ENCODE results near the gene ACTA2. TPM values are rescaled to one million over a fixed set of nuclear protein-coding genes. Genes with fewer than 3 reads are reported as not detected.

The ACTA2 gene
- total and polyA plus RNA-seq, 4 donors, result 3,163 to 9,611 (median 4,255) TPM

GRCh38 chr10:88916986-88917385, 35.6 kb downstream of the ACTA2 start:
- Histone ChIP-seq H3K4me3 (ENCODE audit: low read length in 2 of 2) (no peak overlapping the region), H3K9me3 (ENCODE audit: control insufficient read depth, low read length) (no peaks in the 10 kb centered on the region), H3K4me1 (ENCODE audit: control insufficient read depth in 1 of 2, insufficient read depth in 2 of 2, low read length in 2 of 2) (no peaks in the 10 kb centered on the region), H3K27ac (ENCODE audit: low read depth in 1 of 2, low read length in 2 of 2) (no peak overlapping the region), H3K27me3 (ENCODE audit: control insufficient read depth in 1 of 2, insufficient read depth in 2 of 2, low read length in 1 of 2) (no peaks in the 10 kb centered on the region), H3K36me3 (ENCODE audit: control insufficient read depth in 1 of 2, insufficient read depth in 2 of 2, low read length in 1 of 2) (no peaks in the 10 kb centered on the region)
- ATAC-seq (ENCODE audit: low FRiP score), result no peak
- intact Hi-C loops (cut with DNase I), result no loop called here
- WGBS, 2 donors, result 85 to 92% methylated on average over 3 of the region's 3 CpGs
- DNase-seq, result no peak

- no peak overlapping the region for H3K4me3 ChIP-seq (ENCODE audit: low read length in 2 of 2)
- no peaks in the 10 kb centered on the region for H3K27me3 ChIP-seq (ENCODE audit: control insufficient read depth in 1 of 2, insufficient read depth in 2 of 2, low read length in 1 of 2)
- no peaks in the 10 kb centered on the region for H3K9me3 ChIP-seq (ENCODE audit: control insufficient read depth, low read length)
- no peaks in the 10 kb centered on the region for H3K4me1 ChIP-seq (ENCODE audit: control insufficient read depth in 1 of 2, insufficient read depth in 2 of 2, low read length in 2 of 2)
- H3K27ac ChIP-seq (ENCODE audit: low read depth in 1 of 2, low read length in 2 of 2), result no peak overlapping the region
- DNase-seq (no peak), ATAC-seq (ENCODE audit: low FRiP score) (no peak)
- intact Hi-C loops (cut with DNase I), result no loop called here
- H3K36me3 ChIP-seq (ENCODE audit: control insufficient read depth in 1 of 2, insufficient read depth in 2 of 2, low read length in 1 of 2), result no peaks in the 10 kb centered on the region
Observed at GRCh38 chr10:88916231-88916630, 36.3 kb downstream of the ACTA2 start.

DNA sequence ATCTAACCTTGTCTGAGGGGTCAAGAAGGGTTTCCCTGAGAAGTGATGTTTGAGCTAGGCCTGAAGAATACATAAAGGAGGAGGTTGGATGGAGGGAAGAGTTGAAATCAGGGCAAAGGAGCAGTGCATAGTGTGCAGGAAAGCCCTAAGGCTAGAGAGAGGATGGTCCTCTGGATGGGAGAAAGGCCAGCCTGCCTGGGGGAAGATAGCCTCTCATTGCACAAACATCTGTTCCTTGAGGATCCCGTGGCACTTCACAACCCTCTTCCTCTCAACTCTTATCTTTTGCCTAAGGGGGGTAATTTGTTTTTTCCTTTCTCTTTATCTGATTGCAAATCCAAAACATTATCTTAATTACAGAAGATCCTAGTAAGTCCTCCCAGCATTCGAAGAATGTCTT, 36.8 kb downstream of the ACTA2 start:
- no peaks in the 10 kb centered on the region for H3K4me1 ChIP-seq (ENCODE audit: control insufficient read depth in 1 of 2, insufficient read depth in 2 of 2, low read length in 2 of 2)
- ATAC-seq (ENCODE audit: low FRiP score) (no peak), DNase-seq (no peak)
- WGBS, 2 donors, result 88 to 97% methylated on average over 2 of the region's 2 CpGs
- intact Hi-C loops (cut with DNase I), result no loop called here
- H3K27me3 ChIP-seq (ENCODE audit: control insufficient read depth in 1 of 2, insufficient read depth in 2 of 2, low read length in 1 of 2), result no peaks in the 10 kb centered on the region
- H3K9me3 ChIP-seq (ENCODE audit: control insufficient read depth, low read length), result no peaks in the 10 kb centered on the region
- no peak overlapping the region for H3K4me3 ChIP-seq (ENCODE audit: low read length in 2 of 2)
- H3K27ac ChIP-seq (ENCODE audit: low read depth in 1 of 2, low read length in 2 of 2), result no peak overlapping the region
- H3K36me3 ChIP-seq (ENCODE audit: control insufficient read depth in 1 of 2, insufficient read depth in 2 of 2, low read length in 1 of 2), result no peaks in the 10 kb centered on the region

GRCh38 chr10:88913788-88914187, 38.8 kb downstream of the ACTA2 start:
- intact Hi-C loops (cut with DNase I), result no loop called here
- H3K9me3 ChIP-seq (ENCODE audit: control insufficient read depth, low read length), result no peaks in the 10 kb centered on the region
- H3K4me1 ChIP-seq (ENCODE audit: control insufficient read depth in 1 of 2, insufficient read depth in 2 of 2, low read length in 2 of 2), result no peaks in the 10 kb centered on the region
- no peak overlapping the region for H3K4me3 ChIP-seq (ENCODE audit: low read length in 2 of 2)
- no peak for DNase-seq
- no peak for ATAC-seq (ENCODE audit: low FRiP score)
- H3K27ac ChIP-seq (ENCODE audit: low read depth in 1 of 2, low read length in 2 of 2), result no peak overlapping the region
- no peaks in the 10 kb centered on the region for H3K36me3 ChIP-seq (ENCODE audit: control insufficient read depth in 1 of 2, insufficient read depth in 2 of 2, low read length in 1 of 2)
- 74% methylated on average over 5 of the region's 5 CpGs for whole genome bisulfite sequencing, 2 donors
- no peaks in the 10 kb centered on the region for H3K27me3 ChIP-seq (ENCODE audit: control insufficient read depth in 1 of 2, insufficient read depth in 2 of 2, low read length in 1 of 2)

- ATAC-seq (ENCODE audit: low FRiP score) (peak; percentile 44), DNase-seq (no peak)
- no peaks in the 10 kb centered on the region for H3K36me3 ChIP-seq (ENCODE audit: control insufficient read depth in 1 of 2, insufficient read depth in 2 of 2, low read length in 1 of 2)
- no peaks in the 10 kb centered on the region for H3K9me3 ChIP-seq (ENCODE audit: control insufficient read depth, low read length)
- no peak overlapping the region for H3K4me3 ChIP-seq (ENCODE audit: low read length in 2 of 2)
- H3K27ac ChIP-seq (ENCODE audit: low read depth in 1 of 2, low read length in 2 of 2), result no peak overlapping the region
- WGBS, 2 donors, result 81 to 82% methylated on average over 9 of the region's 9 CpGs
- H3K4me1 ChIP-seq (ENCODE audit: control insufficient read depth in 1 of 2, insufficient read depth in 2 of 2, low read length in 2 of 2), result no peaks in the 10 kb centered on the region
- H3K27me3 ChIP-seq (ENCODE audit: control insufficient read depth in 1 of 2, insufficient read depth in 2 of 2, low read length in 1 of 2), result no peaks in the 10 kb centered on the region
- intact Hi-C loops (cut with DNase I), result no loop called here
Observed at GRCh38 chr10:88913127-88913526, 39.4 kb downstream of the ACTA2 start.

- DNase-seq (no peak), ATAC-seq (ENCODE audit: low FRiP score) (no peak)
- Histone ChIP-seq H3K27me3 (ENCODE audit: control insufficient read depth in 1 of 2, insufficient read depth in 2 of 2, low read length in 1 of 2) (no peaks in the 10 kb centered on the region), H3K27ac (ENCODE audit: low read depth in 1 of 2, low read length in 2 of 2) (no peak overlapping the region), H3K4me3 (ENCODE audit: low read length in 2 of 2) (no peak overlapping the region), H3K36me3 (ENCODE audit: control insufficient read depth in 1 of 2, insufficient read depth in 2 of 2, low read length in 1 of 2) (no peaks in the 10 kb centered on the region), H3K9me3 (ENCODE audit: control insufficient read depth, low read length) (no peaks in the 10 kb centered on the region), H3K4me1 (ENCODE audit: control insufficient read depth in 1 of 2, insufficient read depth in 2 of 2, low read length in 2 of 2) (no peaks in the 10 kb centered on the region)
- 95 to 97% methylated on average over 3 of the region's 3 CpGs for WGBS, 2 donors
- intact Hi-C loops (cut with DNase I), result no loop called here
Observed at GRCh38 chr10:88911851-88912250, 40.7 kb downstream of the ACTA2 start.

GRCh38 chr10:88911116-88911515, 41.5 kb downstream of the ACTA2 start:
- Histone ChIP-seq H3K4me1 (ENCODE audit: control insufficient read depth in 1 of 2, insufficient read depth in 2 of 2, low read length in 2 of 2) (no peaks in the 10 kb centered on the region), H3K36me3 (ENCODE audit: control insufficient read depth in 1 of 2, insufficient read depth in 2 of 2, low read length in 1 of 2) (no peaks in the 10 kb centered on the region), H3K27me3 (ENCODE audit: control insufficient read depth in 1 of 2, insufficient read depth in 2 of 2, low read length in 1 of 2) (no peaks in the 10 kb centered on the region), H3K9me3 (ENCODE audit: control insufficient read depth, low read length) (no peaks in the 10 kb centered on the region), H3K27ac (ENCODE audit: low read depth in 1 of 2, low read length in 2 of 2) (no peak overlapping the region), H3K4me3 (ENCODE audit: low read length in 2 of 2) (no peak overlapping the region)
- no peak for DNase-seq
- ATAC-seq (ENCODE audit: low FRiP score), result no peak
- 91 to 94% methylated on average over 1 of the region's 1 CpG for WGBS, 2 donors
- intact Hi-C loops (cut with DNase I), result no loop called here

GRCh38 chr10:88908194-88908593, 44.4 kb downstream of the ACTA2 start:
- Histone ChIP-seq H3K4me3 (ENCODE audit: low read length in 2 of 2) (no peak overlapping the region), H3K27ac (ENCODE audit: low read depth in 1 of 2, low read length in 2 of 2) (no peak overlapping the region), H3K27me3 (ENCODE audit: control insufficient read depth in 1 of 2, insufficient read depth in 2 of 2, low read length in 1 of 2) (no peaks in the 10 kb centered on the region), H3K9me3 (ENCODE audit: control insufficient read depth, low read length) (no peaks in the 10 kb centered on the region), H3K4me1 (ENCODE audit: control insufficient read depth in 1 of 2, insufficient read depth in 2 of 2, low read length in 2 of 2) (no peaks in the 10 kb centered on the region), H3K36me3 (ENCODE audit: control insufficient read depth in 1 of 2, insufficient read depth in 2 of 2, low read length in 1 of 2) (no peaks in the 10 kb centered on the region)
- ATAC-seq (ENCODE audit: low FRiP score), result no peak
- 76 to 83% methylated on average over 4 of the region's 4 CpGs for WGBS, 2 donors
- intact Hi-C loops (cut with DNase I), result no loop called here
- no peak for DNase-seq

DNA sequence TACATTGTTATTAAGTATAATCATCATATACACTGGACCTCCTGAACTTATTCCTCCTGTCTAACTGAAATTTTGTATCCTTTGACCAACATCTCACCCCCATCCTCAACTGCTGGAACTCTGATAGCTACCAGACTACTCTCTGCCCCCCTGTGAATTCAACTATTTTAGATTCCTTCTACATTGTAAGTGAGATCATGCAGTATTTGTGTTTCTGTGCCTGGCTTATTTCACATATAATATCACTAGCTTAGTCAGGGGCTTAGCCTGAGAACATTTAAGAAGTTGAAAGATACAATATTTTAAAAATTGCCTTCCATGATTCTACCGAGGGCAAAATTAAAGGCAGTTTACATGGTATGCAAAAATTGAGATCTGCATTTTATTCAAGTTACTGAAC, 45.7 kb downstream of the ACTA2 start:
- DNase-seq (no peak), ATAC-seq (ENCODE audit: low FRiP score) (no peak)
- Histone ChIP-seq H3K9me3 (ENCODE audit: control insufficient read depth, low read length) (no peaks in the 10 kb centered on the region), H3K27ac (ENCODE audit: low read depth in 1 of 2, low read length in 2 of 2) (no peak overlapping the region), H3K4me3 (ENCODE audit: low read length in 2 of 2) (no peak overlapping the region), H3K36me3 (ENCODE audit: control insufficient read depth in 1 of 2, insufficient read depth in 2 of 2, low read length in 1 of 2) (no peaks in the 10 kb centered on the region), H3K27me3 (ENCODE audit: control insufficient read depth in 1 of 2, insufficient read depth in 2 of 2, low read length in 1 of 2) (no peaks in the 10 kb centered on the region), H3K4me1 (ENCODE audit: control insufficient read depth in 1 of 2, insufficient read depth in 2 of 2, low read length in 2 of 2) (no peaks in the 10 kb centered on the region)
- 33 to 36% methylated on average over 1 of the region's 1 CpG for WGBS, 2 donors
- intact Hi-C loops (cut with DNase I), result no loop called here

Measured in aorta (tissue), 5 donors.